ENCODE measurements around the gene FOXB1.

The FOXB1 gene

DNA sequence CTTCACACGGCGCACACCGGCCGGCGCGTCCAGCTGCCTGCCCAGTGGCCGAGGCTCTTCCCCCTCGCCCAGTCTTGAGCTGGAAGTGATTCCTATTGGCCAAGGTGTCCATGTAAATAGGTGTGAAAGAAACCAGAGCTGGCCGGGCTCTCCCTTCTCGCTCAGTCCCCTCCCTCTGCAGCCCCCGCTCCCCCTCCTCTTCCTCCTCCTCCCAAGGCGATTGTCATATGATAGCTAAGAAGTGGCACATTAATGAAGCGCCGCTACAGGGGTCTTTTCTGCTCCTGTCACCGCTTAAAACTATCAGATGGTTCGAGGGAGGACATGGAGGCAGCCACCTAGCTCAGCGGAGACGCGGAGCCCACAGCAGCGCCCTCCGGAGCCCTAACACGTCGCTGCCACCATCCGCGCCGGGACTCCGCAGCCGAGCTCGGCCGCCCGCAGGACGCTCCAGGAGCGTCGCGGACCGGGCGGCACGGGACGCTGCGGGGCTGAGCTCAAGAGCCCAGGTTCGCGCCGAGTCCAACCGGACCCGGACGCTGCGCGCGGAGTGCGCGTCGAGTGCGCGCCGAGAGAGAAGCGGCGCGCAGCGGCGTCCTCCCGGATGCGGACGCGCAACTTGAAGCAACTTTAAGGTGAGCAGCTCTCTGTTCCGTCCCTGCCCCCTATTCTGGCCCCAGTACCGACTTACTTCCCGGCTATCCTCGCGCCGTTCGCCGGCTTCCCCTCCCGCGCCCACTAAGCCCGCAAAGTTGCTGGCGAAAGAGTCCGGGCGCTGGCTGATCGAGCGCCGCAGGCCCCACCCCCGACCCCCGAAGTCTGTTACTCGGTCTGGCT is at the start of gene FOXB1:
Gene FOXB1, plus strand, starts transcription at position 303 of the 837 bp plus-strand sequence. CDS start 653 bp downstream, outside the sequence.
- peak in 1 of 2 donors; percentile 29 for DNase-seq

DNA sequence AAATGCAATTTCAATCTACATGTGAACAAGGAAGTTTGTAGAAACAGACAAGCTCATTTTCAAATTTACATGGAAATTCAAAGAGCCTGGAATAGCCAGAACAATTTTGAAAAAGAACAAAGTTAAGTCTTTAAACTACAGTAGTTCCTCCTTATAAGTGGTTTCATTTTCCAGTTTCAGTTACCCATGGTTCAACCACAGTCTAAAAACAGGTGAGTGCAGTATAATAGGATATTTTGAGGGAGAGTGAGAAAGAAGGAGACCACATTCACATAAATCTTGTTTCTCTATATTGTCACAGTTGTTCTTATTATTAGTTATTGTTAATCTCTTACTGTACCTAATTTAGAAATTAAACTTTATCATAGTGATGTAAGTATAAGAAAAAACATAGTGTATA is 45.8 kb upstream of the FOXB1 start:
- DNase-seq, result no peak

- DNase-seq, result no peak
Measured at GRCh38 chr15:59960318-59960717, 43.8 kb upstream of the FOXB1 start.

- DNase-seq, result no peak
Measured at GRCh38 chr15:59963322-59963721, 40.8 kb upstream of the FOXB1 start.

DNA sequence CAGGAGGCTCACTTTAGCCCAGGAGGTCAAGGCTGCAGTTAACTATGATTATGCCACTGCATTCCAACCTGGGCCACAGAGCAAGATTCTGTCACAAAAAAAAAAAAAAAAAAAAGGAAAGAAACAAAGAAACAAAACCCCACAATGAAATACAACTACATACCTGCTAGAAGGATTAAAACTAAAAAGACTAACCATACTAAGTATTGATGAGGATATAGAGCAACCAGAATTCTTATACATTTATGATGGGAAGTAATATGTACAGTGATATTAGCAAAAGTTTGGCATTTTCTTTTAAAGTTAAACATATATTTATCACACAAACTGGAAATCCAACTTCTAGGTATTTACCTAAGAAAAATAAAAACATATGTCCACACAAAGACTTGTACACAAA is 40.2 kb upstream of the FOXB1 start:
- no peak for DNase-seq

DNA sequence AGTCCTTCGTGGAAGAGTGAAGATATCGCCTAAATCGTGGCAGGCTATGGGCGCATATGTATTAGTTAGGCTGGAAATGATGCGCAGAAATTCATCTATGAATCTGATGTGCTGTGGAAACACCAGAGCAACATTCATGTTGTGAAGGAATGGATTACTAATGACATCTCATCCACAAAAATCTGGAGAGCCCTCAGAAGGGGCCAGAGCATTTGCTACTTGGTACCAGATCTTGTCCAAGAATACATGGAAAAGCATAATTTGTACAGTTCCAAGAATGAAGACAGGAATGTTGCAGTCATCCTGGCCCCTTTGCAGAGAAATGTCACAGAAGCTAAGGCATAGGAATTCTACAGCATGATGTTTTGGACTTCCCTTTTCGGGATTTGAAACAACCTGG is 38.4 kb upstream of the FOXB1 start:
- no peak for DNase-seq

- DNase-seq, result no peak
Measured at GRCh38 chr15:59966262-59966661, 37.8 kb upstream of the FOXB1 start.

DNA sequence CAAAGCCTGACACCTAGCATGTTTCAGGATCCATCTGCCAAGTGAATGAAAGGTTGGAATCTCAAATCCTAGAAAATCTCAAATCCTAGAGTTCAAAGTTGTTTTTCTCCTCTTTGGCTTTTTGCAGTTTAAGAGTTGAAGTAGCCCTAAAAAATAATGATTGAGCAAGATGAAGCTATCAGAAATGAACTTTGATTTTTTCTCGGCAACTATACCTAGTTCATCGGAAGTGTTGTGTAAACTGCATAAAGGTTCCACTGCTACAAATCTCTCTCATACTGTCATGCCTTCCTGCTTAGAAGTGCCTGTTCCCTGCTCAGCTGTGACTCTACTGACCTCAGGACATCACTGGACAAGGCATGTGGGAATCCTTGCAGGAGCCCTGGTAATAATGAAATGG is 35.8 kb upstream of the FOXB1 start:
- DNase-seq, result no peak

DNA sequence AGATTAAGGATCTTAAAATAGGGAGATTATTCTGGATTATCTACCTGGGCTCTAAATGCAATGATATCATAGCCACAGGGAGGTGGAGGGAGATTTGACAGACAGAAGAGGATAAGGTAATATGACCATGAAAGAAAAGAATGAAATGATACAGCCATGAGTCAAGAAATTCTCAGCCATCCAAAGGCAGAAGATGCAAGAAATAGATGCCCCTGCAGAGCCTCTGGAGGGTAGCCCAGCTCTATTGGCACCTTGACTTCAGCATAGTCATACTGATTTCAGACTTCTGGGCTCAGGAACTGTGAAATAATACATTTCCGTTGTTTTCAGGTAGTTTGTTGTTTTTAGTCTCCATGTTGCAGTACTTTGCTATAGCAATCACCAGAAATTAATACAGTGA is 31.9 kb upstream of the FOXB1 start:
- no peak for DNase-seq

DNA sequence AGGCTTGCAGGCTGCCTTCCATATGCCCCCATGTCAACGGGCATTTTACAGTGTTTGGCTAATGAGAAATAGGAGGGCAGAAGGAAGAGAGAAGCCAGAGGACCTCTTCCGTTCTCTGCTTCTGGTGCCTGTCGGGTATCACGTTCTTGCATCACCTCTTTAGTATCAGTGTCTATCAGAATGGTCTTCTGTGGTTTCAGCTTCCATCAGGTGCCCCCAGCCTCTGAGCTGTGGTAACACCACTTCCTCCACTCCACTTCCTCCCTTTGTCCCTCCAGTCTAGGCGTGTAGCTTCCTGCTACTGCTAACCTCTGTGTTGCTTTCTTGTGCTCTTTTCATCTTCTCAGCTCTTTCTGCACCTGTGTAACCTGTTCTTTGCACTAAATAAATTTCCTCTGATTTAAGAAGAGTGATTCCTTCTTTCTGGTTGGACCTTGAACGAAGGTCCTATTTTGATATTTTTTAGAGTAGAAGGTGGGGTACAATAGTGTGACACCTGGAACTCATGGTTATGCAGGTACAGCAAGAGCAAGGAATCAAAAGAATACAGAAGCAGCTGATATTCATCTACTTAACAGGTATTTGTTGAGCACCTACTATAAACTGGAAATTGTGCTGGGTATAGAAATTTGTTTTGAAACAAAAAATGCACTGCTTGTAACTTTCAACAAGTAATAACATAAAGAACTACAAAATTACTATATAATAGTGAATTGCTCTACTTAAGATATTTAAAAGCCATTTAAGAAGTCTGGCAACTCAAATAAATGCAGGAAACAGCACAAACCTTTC is 27.4 kb upstream of the FOXB1 start:
- DNase-seq, result peak; percentile 61 to 73

DNA sequence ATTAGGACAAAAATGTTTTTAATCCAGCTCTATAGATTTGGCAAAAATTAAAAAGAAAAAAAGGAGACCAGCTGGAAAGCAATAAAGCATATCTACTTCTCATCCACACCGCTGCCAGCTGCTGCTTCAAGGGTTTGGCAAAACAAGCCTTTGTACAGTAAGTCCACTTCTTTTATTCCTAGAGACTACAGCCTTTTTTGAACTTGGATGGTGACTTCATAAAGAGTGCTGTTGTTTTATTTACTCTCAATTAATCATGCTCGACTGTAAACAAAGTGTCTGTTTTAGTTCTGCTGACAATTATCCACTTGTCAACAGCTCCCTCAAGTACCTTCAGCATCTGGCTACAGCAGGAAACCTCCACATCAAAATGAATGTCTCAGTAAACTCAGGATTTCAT is 12.3 kb upstream of the FOXB1 start:
- no peak for DNase-seq

- DNase-seq, result no peak
Measured at GRCh38 chr15:59993041-59993750, 10.9 kb upstream of the FOXB1 start.

DNA sequence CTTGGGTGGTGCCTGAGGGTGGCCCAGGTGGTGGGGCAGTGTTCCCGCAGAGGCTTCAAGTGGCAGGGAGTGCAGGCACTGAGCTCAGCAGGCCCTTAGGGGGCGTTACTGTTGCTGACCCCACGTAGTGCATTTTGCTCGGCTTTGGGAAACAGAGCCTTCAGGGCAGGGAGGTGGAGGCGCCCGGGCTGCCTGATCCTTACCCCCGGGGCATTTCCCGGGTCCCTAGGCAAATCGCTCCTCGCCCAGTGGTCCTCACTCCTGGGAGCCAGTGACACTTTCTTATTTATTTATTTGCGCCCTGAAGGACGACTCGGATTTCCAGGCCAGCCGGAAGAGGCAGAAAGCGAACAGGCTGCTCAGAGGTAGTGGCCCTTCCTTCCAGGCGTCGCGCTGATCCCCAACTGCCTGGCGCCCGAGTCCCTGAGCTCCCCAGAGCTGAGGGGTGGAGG is 10.1 kb upstream of the FOXB1 start:
- DNase-seq, result no peak

GRCh38 chr15:59994526-59994887 is 9.6 kb upstream of the FOXB1 start:
- DNase-seq, result no peak

DNA sequence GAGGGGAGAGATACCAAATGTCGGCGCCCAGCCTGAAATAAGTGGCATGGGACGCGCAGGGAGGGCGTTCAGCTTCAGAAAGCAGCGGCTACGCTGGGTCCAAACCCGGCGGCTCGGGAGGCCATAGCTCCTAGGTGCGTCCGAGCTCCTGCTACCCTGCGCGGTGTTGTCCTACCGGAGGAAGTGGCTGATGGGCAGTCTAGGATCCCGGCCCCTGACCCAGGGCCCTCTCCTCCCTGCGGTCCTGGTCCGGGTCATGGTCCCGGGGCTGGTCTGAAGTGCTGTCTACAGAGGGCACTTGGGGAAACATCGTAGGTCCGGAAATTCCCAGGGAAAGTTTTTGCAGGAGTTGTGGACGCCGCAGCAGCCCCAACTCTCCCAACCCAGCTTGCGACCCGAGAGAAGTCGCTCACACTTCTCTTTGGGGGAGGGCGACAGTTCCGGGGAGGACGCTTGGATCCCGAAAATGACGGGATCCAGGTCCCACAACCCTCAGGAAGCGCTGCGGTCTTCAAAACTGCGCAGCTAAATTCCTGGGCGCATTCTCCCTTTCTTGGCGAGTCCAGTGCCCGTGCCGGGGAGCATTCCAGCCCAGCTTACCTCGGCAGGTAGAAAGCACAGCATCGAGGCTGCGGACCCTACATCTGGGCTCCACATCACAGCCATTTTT is 9.1 kb upstream of the FOXB1 start:
- no peak for DNase-seq

GRCh38 chr15:59995568-59996297 is 8.4 kb upstream of the FOXB1 start:
- no peak for DNase-seq

- DNase-seq, result no peak
Measured at GRCh38 chr15:59996298-59997041, 7.6 kb upstream of the FOXB1 start.

DNA sequence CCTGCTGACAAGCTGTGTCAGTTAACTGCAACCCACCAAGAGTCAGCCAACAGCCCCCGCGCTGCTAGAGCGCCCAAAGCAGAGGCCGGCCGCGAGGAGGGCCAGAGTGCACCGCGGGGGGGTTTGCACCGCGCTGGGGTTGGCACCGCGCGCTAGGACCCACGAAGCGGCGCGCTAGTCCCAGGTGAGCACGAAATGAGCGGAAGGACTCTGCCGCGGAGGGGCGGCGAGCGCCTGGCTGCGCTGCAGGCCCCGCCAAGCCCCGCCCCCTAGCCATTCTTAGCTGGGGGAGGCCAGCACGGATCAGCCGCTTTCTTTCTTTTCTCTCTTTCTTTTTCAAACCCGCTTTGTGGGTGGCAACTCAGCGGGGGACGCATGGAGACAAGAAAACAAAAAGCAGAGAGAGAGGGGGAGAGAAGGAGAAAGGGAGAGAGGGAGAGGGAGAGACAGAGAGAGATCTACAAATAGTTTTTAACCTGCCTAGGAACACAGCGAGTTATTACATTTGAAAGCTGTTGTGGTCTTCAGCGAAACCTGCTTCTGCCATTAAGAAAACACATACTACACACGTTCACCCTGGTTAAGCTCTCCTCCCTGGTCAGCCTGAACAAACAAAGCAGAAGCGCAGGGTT is 6.9 kb upstream of the FOXB1 start:
- DNase-seq, result peak; percentile 34 to 55

- DNase-seq, result no peak
Measured at GRCh38 chr15:59998305-59998949, 5.7 kb upstream of the FOXB1 start.

DNA sequence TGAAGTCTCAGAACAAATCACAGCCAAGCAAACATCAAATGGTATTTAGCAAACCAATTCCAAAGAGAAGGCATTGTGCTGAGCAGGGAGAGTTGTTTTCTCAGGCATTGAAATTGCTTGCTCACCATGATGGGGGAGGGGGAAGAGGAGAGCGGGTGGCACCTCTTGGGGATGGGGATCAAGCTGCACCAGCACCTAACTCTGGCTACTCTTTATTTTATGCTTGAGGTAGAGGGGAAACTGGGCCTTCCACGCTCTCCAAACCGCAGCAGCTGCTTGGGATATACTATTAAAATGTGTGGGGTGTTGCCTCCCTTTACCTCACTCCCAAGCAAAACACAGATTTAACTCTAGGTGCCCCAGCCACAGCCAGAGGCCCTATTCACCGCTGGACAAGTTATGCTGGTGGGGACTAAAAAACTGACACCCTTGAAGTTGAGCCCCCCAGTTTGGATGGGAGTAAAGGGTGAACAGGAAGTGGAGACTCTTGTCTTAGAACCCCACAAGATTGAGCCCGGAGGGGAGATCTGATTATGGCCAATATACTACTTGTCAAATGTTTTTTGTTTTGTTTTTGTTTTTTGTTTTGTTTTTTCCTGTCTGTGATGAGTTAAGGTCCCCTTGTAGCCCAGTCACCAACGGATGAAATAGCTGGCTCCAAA is 5.0 kb upstream of the FOXB1 start:
- no peak for DNase-seq

All from CD4-positive, alpha-beta T cell treated with Interleukin-4 for 1 hour (primary cell).